GM20431 (cell line): ENCODE measurements around the gene SRI.

Experiments
- in situ Hi-C: fragments of 300-500 bp; cut with MseI, MboI; formaldehyde crosslinking; loops from one replicate; pipeline ENCODE4 v1.15.0; 2020; ENCODE audit warnings: low sequenced_read_pairs; ENCODE audit not compliant: unreplicated experiment

The SRI gene

GRCh38 chr7:88226886-88227516 is 7.2 kb upstream of the SRI start:
- in situ Hi-C loops: no loop called here

GRCh38 chr7:88226201-88226600 is 6.4 kb upstream of the SRI start:
- in situ Hi-C loops: no loop called here

GRCh38 chr7:88224601-88225275 is 4.9 kb upstream of the SRI start:
- in situ Hi-C loops: no loop called here

- in situ Hi-C loops: no loop called here
Measured at GRCh38 chr7:88223265-88223664, 3.4 kb upstream of the SRI start.

GRCh38 chr7:88218836-88219605 is 817 bp downstream of the SRI start:
- in situ Hi-C loops: no loop called here

GRCh38 chr7:88218429-88218745 is 1.5 kb downstream of the SRI start:
- in situ Hi-C loops: no loop called here

GRCh38 chr7:88217675-88218428 is 2.0 kb downstream of the SRI start:
- in situ Hi-C loops: no loop called here

- in situ Hi-C loops: no loop called here
Measured at GRCh38 chr7:88216276-88216675, 3.6 kb downstream of the SRI start.

- in situ Hi-C loops: no loop called here
Measured at GRCh38 chr7:88215295-88215694, 4.5 kb downstream of the SRI start.

GRCh38 chr7:88214456-88214855 is 5.4 kb downstream of the SRI start:
- in situ Hi-C loops: no loop called here

GRCh38 chr7:88212918-88213317 is 6.9 kb downstream of the SRI start:
- in situ Hi-C loops: no loop called here

GRCh38 chr7:88208521-88208920 is 11.3 kb downstream of the SRI start:
- in situ Hi-C loops: no loop called here

GRCh38 chr7:88206254-88206653 is 13.6 kb downstream of the SRI start:
- in situ Hi-C loops: no loop called here

- in situ Hi-C loops: no loop called here
Measured at GRCh38 chr7:88205179-88205578, 14.7 kb downstream of the SRI start.

- in situ Hi-C loops: no loop called here
Measured at GRCh38 chr7:88204525-88205110, 15.2 kb downstream of the SRI start.

GRCh38 chr7:88203401-88203800 is 16.4 kb downstream of the SRI start:
- in situ Hi-C loops: no loop called here

GRCh38 chr7:88202799-88203198 is 17.0 kb downstream of the SRI start:
- in situ Hi-C loops: no loop called here

- in situ Hi-C loops: no loop called here
Measured at GRCh38 chr7:88202278-88202677, 17.6 kb downstream of the SRI start.

GRCh38 chr7:88201305-88201704 is 18.5 kb downstream of the SRI start:
- in situ Hi-C loops: no loop called here

GRCh38 chr7:88200789-88201188 is 19.0 kb downstream of the SRI start:
- in situ Hi-C loops: no loop called here
